Testis (tissue), 3 donors: ENCODE data around the gene RIPOR3. TPM values are rescaled to one million over a fixed set of nuclear protein-coding genes. Genes with fewer than 3 reads are reported as not detected.

ENCODE experiments used
- DNase-seq: peaks from one replicate; pipeline ENCODE4 v3.0.0-alpha.2; 2019
- H3K27ac ChIP-seq, 2 donors: fragments of 200-600 bp; sonication (generic); one replicate each; pipeline ENCODE4 v1.5.1; 2019
- H3K27me3 ChIP-seq: fragments of 200-600 bp; sonication (generic); one replicate; pipeline ENCODE4 v1.5.1; 2019
- H3K36me3 ChIP-seq: fragments of 200-600 bp; sonication (generic); one replicate; pipeline ENCODE4 v1.5.1; 2017; ENCODE audit warnings: low read depth; ENCODE audit errors: missing control alignments
- H3K4me1 ChIP-seq: fragments of 200-600 bp; sonication (generic); one replicate; pipeline ENCODE4 v1.5.1; 2019
- H3K4me3 ChIP-seq, 2 donors: fragments of 200-600 bp; sonication (generic); one replicate each; pipeline ENCODE4 v1.5.1; 2017 to 2019
- H3K9me3 ChIP-seq: fragments of 200-600 bp; sonication (generic); one replicate; pipeline ENCODE4 v1.5.1; 2017
- POLR2A ChIP-seq: fragments of 450-650 bp; IDR thresholded peaks from one replicate; pipeline ENCODE4 v1.6.1; 2017; ENCODE audit warnings: antibody characterized with exemption, mild to moderate bottlenecking, moderate library complexity
- WGBS, 2 donors: methylation state at CpG; one replicate each; pipeline ENCODE4 v1.1.5; 2018; 5-methylcytosine and 5-hydroxymethylcytosine counted together
- intact Hi-C: fragments of 100-400 bp; cut with DNase I; formaldehyde crosslinking; loops from one replicate; pipeline ENCODE4 v1.15.1; 2023; ENCODE audit warnings: low total_unique reads
- polyA plus RNA-seq: library from polyadenylated mRNA; stranded (reverse); fragments of 350-450 nt; fragmentation: Illumina TruSeq; extraction: RNeasy Lipid Tissue Mini Kit (QIAGEN cat#74804); gene quantifications from one replicate; pipeline ENCODE4 v1.2.3, GENCODE V29; 2014; ENCODE audit warnings: low read depth, low replicate concordance; ENCODE audit not compliant: insufficient read depth
- total RNA-seq, 2 donors: library from RNA; depleted of rRNA; stranded (reverse); fragments of >200 nt; gene quantifications; one replicate each; pipeline ENCODE4 v1.2.3, GENCODE V29; 2016
- TF ChIP-seq, protein P1 (sequence below), 3 experiments: fragments of 450-650 bp in 2 of 3; fragments of 200-600 bp in 1 of 3; sonication (generic) in 1 of 3; IDR thresholded peaks; one replicate each; pipeline ENCODE4 v1.5.1; 2016 to 2019; ENCODE audit warnings: antibody characterized with exemption in 3 of 3, mild to moderate bottlenecking in 2 of 3, moderate library complexity in 1 of 3

The RIPOR3 gene
- total and polyA plus RNA-seq, 3 donors from 2014 or later, result 11.3 to 26.9 (median 22.1) TPM

DNA sequence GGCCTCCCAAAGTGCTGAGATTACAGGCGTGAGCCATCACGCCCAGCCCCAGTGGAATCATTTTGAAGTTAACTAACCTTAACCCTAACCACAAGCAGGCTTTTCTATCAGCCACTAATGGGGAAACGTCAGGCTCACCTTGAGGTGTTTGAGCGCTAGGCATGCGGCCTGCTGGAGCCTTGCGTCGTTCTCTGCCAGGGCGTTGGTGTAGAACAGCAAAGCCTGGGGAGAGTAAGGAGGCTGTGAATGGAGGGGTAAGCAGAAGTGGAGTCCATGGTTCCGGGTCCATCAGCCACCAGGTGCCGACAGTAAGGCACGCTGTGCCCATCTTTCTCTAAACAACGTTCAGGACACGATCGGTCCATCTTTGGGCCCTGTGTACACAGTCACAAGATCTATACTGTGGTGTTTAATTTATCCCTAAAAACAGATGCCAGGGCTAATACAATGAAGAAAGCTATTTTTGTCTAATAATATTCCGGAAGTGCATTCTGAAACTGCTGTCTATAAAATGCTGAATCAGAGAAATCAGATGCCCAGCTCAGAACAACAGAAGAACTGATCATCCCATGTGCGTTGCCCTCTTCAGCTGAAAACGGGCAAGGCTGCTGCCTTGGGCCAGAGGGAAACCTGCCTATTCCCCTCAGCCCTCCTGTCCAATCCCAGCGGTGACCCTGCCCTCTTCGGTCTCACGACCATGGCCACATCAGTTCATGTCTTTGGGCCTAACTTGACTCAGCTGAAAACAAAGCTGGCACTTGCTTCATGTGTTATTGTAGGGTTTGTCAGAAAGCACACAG is 101.6 kb downstream of the RIPOR3 start:
- Histone ChIP-seq H3K36me3 (no peaks in the 10 kb centered on the region), H3K4me1 (peaks cover 8% of the 10 kb centered on the region), H3K27ac (no peak overlapping the region), H3K4me3 (no peak overlapping the region), H3K27me3 (no peaks in the 10 kb centered on the region), H3K9me3 (no peaks in the 10 kb centered on the region)
- TF ChIP-seq POLR2A, result no peak
- TF ChIP-seq, protein P1, sequence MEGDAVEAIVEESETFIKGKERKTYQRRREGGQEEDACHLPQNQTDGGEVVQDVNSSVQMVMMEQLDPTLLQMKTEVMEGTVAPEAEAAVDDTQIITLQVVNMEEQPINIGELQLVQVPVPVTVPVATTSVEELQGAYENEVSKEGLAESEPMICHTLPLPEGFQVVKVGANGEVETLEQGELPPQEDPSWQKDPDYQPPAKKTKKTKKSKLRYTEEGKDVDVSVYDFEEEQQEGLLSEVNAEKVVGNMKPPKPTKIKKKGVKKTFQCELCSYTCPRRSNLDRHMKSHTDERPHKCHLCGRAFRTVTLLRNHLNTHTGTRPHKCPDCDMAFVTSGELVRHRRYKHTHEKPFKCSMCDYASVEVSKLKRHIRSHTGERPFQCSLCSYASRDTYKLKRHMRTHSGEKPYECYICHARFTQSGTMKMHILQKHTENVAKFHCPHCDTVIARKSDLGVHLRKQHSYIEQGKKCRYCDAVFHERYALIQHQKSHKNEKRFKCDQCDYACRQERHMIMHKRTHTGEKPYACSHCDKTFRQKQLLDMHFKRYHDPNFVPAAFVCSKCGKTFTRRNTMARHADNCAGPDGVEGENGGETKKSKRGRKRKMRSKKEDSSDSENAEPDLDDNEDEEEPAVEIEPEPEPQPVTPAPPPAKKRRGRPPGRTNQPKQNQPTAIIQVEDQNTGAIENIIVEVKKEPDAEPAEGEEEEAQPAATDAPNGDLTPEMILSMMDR (IDR thresholded peaks at IDR 0.05), result no peak
- no peak for DNase-seq
- intact Hi-C loops, result no loop called here
- WGBS, 2 donors, result 92 to 93% methylated on average over 20 of the region's 20 CpGs

DNA sequence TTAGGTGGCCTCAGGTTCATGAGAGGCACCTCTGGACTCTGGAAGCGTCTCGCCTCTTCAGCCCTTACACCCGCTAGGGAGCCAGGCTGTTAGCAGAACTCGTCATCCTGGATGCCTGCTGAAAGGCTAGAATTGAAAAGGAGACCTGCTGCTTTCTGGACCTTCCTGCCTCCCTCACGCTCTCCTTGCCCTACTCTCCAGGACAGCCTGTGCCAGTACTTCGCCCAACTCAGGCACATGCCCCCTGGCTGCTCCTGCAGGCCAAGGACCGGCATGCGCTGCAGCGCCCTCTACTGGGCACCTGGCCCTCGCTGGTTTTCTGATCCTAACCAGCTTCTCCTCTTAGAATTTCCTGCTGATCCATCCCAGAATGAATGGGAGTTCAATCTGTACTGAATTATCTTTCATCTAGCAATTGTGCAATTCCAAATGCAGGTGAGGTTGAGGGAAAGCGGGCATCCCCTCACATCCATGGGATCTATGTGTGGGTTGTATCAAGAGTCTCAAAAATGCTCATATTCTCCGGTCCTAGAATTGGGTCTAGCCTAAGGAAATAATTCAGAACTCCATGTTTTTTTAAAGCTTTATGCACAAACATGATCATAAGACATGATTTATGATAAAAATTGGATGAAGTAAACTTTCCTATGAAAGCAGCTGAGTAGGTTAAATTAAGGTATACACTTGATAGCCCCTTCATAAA is 103.2 kb downstream of the RIPOR3 start:
- 71 to 78% methylated on average over 12 of the region's 12 CpGs for WGBS, 2 donors
- intact Hi-C loops, result no loop called here

DNA sequence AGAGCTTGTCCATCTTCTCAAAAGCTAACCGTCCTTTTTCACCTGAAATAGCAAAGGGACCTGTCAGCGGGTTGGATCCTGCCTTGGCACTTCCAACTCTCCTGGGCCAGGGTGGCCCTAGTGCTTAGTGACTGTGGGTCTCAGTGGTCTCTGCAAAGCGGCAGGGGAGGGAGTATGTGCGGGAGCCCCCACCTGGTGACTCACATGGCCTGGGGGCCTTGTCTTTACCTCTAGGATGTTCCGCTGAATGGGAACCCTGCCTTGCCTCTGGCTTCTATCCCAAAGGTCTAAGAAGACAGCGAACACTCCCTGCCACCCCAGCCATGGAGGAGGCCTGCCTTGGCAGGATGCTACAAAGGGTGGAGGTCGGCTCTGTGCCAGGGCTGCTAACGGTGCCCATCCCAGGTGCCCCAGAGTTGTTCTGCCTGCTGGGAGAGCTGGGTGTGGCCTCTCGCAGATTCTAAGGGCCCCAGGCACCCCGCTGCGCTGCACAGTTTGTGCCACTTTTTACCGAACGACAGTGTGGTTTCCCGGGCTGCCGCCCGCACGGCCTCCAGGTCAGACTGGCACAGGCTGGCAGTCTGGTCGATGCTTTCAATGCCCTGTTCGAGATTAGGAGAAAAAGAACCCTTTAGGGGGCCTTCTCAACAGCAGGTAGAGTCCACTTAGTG is 103.9 kb downstream of the RIPOR3 start:
- H3K27ac ChIP-seq, result no peak overlapping the region
- intact Hi-C loops, result no loop called here
- H3K4me3 ChIP-seq, result no peak overlapping the region
- peaks cover 3% of the 10 kb centered on the region for H3K4me1 ChIP-seq
- no peak for TF ChIP-seq POLR2A
- TF ChIP-seq, protein P1 (IDR thresholded peaks at IDR 0.05), result no peak
- 86 to 90% methylated on average over 16 to 19 of the region's 19 CpGs for WGBS, 2 donors
- H3K27me3 ChIP-seq, result no peaks in the 10 kb centered on the region
- no peaks in the 10 kb centered on the region for H3K36me3 ChIP-seq
- H3K9me3 ChIP-seq, result no peaks in the 10 kb centered on the region
- DNase-seq, result no peak

More for the DNA sequence above, 103.2 kb downstream of the RIPOR3 start:
- Histone ChIP-seq H3K27ac (no peak overlapping the region), H3K9me3 (no peaks in the 10 kb centered on the region), H3K4me1 (peaks cover 8% of the 10 kb centered on the region), H3K27me3 (no peaks in the 10 kb centered on the region), H3K36me3 (no peaks in the 10 kb centered on the region), H3K4me3 (no peak overlapping the region)
- TF ChIP-seq POLR2A, result no peak
- TF ChIP-seq, protein P1 (IDR thresholded peaks at IDR 0.05), result peak; percentile 66 to 83 (median 82)
- DNase-seq, result peak; percentile 83

DNA sequence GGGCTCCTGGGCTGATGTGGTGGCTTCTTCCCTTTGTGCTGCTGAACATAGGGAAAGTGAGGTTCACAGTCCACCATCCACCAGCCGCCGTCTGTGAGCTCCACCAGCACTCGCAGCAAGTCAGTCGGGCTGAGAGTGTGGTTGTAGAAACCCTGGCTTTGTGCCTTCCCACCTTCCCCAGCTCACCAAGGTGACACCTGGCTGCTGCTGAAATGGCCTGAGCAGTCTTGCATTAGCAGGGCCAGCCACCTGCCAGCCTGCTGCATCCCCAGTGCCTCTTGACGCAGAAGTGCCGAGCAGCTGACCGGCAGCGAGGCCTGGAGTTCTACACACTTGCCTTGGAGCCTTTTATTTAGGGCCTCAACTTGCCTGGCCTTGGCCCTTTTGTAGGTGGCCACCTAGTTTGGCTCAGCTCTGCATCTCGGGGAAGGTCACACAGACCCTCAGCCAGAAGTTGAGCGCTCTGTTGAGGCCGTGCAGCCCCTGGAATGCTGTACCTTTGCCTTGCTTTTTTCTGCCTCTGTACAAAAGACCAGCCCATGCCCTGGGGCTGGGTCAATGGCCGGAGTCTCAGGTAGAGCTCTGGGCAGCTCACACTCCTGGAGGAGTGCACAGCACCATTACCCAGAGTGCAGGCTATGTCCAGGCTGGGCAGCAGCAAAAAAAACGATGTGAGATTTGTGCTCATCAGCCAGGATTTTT is 104.7 kb downstream of the RIPOR3 start:
- Histone ChIP-seq H3K36me3 (no peaks in the 10 kb centered on the region), H3K9me3 (no peaks in the 10 kb centered on the region), H3K27me3 (no peaks in the 10 kb centered on the region), H3K4me1 (no peaks in the 10 kb centered on the region), H3K4me3 (no peak overlapping the region), H3K27ac (no peak overlapping the region)
- DNase-seq, result no peak
- intact Hi-C loops, result no loop called here
- WGBS, 2 donors, result 89 to 94% methylated on average over 9 to 13 of the region's 13 CpGs
- TF ChIP-seq, protein P1 (IDR thresholded peaks at IDR 0.05), result no peak
- no peak for TF ChIP-seq POLR2A
